ENCODE measurements around the gene TRIM45. TPM values are rescaled to one million over a fixed set of nuclear protein-coding genes. Genes with fewer than 3 reads are reported as not detected.

The TRIM45 gene
- total RNA-seq, 1 experiment from 2014 or later, result 11.7 TPM

- Histone ChIP-seq H3T11ph (ENCODE audit: low read length) (no peak overlapping the region), H4K91ac (ENCODE audit: insufficient read length, low read depth, low read length) (no peak overlapping the region), H3K56ac (ENCODE audit: insufficient read length, low read depth, low read length) (no peak overlapping the region), H3K4me1 (ENCODE audit: insufficient read depth, low read length) (no peaks in the 10 kb centered on the region), H2BK15ac (ENCODE audit: low read depth, low read length) (no peak overlapping the region), H3K14ac (ENCODE audit: insufficient read depth, low read length) (no peak overlapping the region), H3K27ac (ENCODE audit: insufficient read length, low read depth, low read length) (no peak overlapping the region), H4K8ac (replicated peaks; ENCODE audit: insufficient read length, low read depth, low read length) (no peak overlapping the region), H3K27me3 (ENCODE audit: insufficient read depth, low read length) (no peaks in the 10 kb centered on the region), H2BK20ac (ENCODE audit: low read depth, low read length, poor library complexity, severe bottlenecking) (no peak overlapping the region), H3K23ac (ENCODE audit: insufficient read length, low read depth, low read length) (no peak overlapping the region), H3K23me2 (ENCODE audit: insufficient read length, low read depth, low read length, poor library complexity, severe bottlenecking) (no peaks in the 10 kb centered on the region), H2BK12ac (ENCODE audit: insufficient read length, low read depth, low read length) (no peak overlapping the region), H3K79me1 (ENCODE audit: insufficient read depth, low read depth, low read length, poor library complexity, severe bottlenecking) (no peaks in the 10 kb centered on the region), H3K79me2 (ENCODE audit: insufficient read depth, low read length) (no peaks in the 10 kb centered on the region), H2BK5ac (ENCODE audit: insufficient read length, low read length) (no peak overlapping the region), H3K9ac (ENCODE audit: extremely low read depth, insufficient read length, low read length) (no peak overlapping the region), H3K4me2 (ENCODE audit: insufficient read depth, insufficient read length, low read length) (no peak overlapping the region), H2BK120ac (ENCODE audit: low read depth, low read length, poor library complexity, severe bottlenecking) (no peak overlapping the region), H4K20me1 (ENCODE audit: control insufficient read depth, insufficient read depth, insufficient read length) (no peaks in the 10 kb centered on the region), H4K5ac (ENCODE audit: insufficient read length, low read depth, low read length) (no peak overlapping the region), H3K4ac (ENCODE audit: low read depth, low read length) (no peak overlapping the region), H2AK5ac (ENCODE audit: insufficient read length, low read length) (no peak overlapping the region), H3K9me3 (ENCODE audit: control insufficient read depth, low read depth, low read length) (no peaks in the 10 kb centered on the region), H2AFZ (ENCODE audit: low read length) (no peak overlapping the region), H3K18ac (ENCODE audit: insufficient read length, low read depth, low read length) (no peak overlapping the region)
- DNase-seq, result no peak
- no peak for TF ChIP-seq CTCF (conservative IDR thresholded peaks at IDR 0.05)
- H3K4me1 Mint-ChIP-seq, result peaks cover 7 to 10% of the 10 kb centered on the region in 2 experiments
- no peak overlapping the region for H3K4me3 Mint-ChIP-seq
- WGBS (ENCODE audit: extremely low coverage, insufficient read length, low lambda C conversion rate), result no CpG with 5 or more reads among the region's 4 CpGs
- H3K27me3 Mint-ChIP-seq (ENCODE audit: low read depth), result no peaks in the 10 kb centered on the region
- H3K9me3 Mint-ChIP-seq, result no peaks in the 10 kb centered on the region
- H3K27ac Mint-ChIP-seq, result no peak overlapping the region
- peaks cover 47 to 87% (median 78%) of the 10 kb centered on the region in 3 experiments; a peak in 6 of 7 replicates for H3K36me3 Mint-ChIP-seq (ENCODE audit: insufficient read depth in 1 of 3, low read depth in 3 of 3)
Observed at GRCh38 chr1:117098287-117098890, 23.2 kb downstream of the TRIM45 start.

All from H9 (cell line).